HEK293 (cell line): ENCODE results near the gene ZNF329.
A peak's percentile ranks its signal among the peaks of the same experiment; 100 is the strongest.

Source experiments
- CTCF ChIA-PET: fragments of 350-600 bp; formaldehyde crosslinking; extraction: SDS; loops from one replicate; lab custom pipeline; 2021; ENCODE audit warnings: antibody characterized with exemption; lab: Yijun Ruan, JAX
- POLR2A ChIA-PET: fragments of 300-600 bp; formaldehyde crosslinking; extraction: SDS; loops from one replicate; lab custom pipeline; 2020; ENCODE audit warnings: antibody characterized with exemption, inconsistent platforms; lab: Yijun Ruan, JAX
- H3K27ac ChIP-seq: fragments of 200-500 bp; sonication (Bioruptor generic); 2 replicates; pipeline ENCODE4 v1.5.1; 2014; ENCODE audit warnings: low read depth, low read length, control low read depth, inconsistent platforms; ENCODE audit errors: extremely low read depth
- H3K36me3 ChIP-seq, 2 experiments: fragments of 200-500 bp in 1 of 2; sonication (Bioruptor generic) in 1 of 2; 1 replicate in 1 of 2; 2 replicates in 1 of 2; pipeline ENCODE4 v1.5.1; 2014 to 2017; ENCODE audit warnings: inconsistent platforms in 2 of 2, low read length in 2 of 2; ENCODE audit not compliant: control insufficient read depth in 2 of 2, insufficient read depth in 1 of 2
- H3K4me1 ChIP-seq: fragments of 200-500 bp; sonication (Bioruptor generic); 2 replicates; pipeline ENCODE4 v1.5.1; 2014; ENCODE audit warnings: mild to moderate bottlenecking, low read length, inconsistent platforms; ENCODE audit not compliant: control insufficient read depth, insufficient read depth
- H3K4me3 ChIP-seq: 2 replicates; pipeline ENCODE4 v1.5.1; 2011; ENCODE audit warnings: low read depth, mild to moderate bottlenecking, control low read depth, low read length, moderate library complexity
- H3K9me3 ChIP-seq: fragments of 200-500 bp; sonication (Bioruptor generic); 2 replicates; pipeline ENCODE4 v1.5.1; 2014; ENCODE audit warnings: low read depth, low read length, inconsistent platforms; ENCODE audit not compliant: control insufficient read depth, insufficient read depth
- FEZF1 ChIP-seq: fragments of 450-650 bp; formaldehyde crosslinking; IDR thresholded peaks from 2 replicates; pipeline ENCODE4 v1.5.1; 2016; ENCODE audit warnings: missing biosample characterization, missing genetic modification characterization
- GLI4 ChIP-seq: fragments of 450-650 bp; formaldehyde crosslinking; IDR thresholded peaks from 2 replicates; pipeline ENCODE4 v1.5.1; 2016; ENCODE audit warnings: missing biosample characterization, missing genetic modification characterization
- GLIS1 ChIP-seq: fragments of 450-650 bp; formaldehyde crosslinking; IDR thresholded peaks from 2 replicates; pipeline ENCODE4 v1.5.1; 2016; ENCODE audit warnings: missing biosample characterization, missing genetic modification characterization
- HOXC10 ChIP-seq: sonication (generic); formaldehyde crosslinking; IDR thresholded peaks from 2 replicates; pipeline ENCODE4 v1.8.1; 2023; ENCODE audit warnings: mild to moderate bottlenecking, missing genetic modification reagents
- HOXD13 ChIP-seq: sonication (generic); formaldehyde crosslinking; IDR thresholded peaks from 2 replicates; pipeline ENCODE4 v1.8.0; 2022; ENCODE audit warnings: missing genetic modification reagents, borderline replicate concordance
- IKZF3 ChIP-seq: fragments of 450-650 bp; IDR thresholded peaks from 2 replicates; pipeline ENCODE4 v1.5.0; 2018; ENCODE audit warnings: missing biosample characterization, mild to moderate bottlenecking, missing genetic modification characterization, moderate library complexity
- KLF1 ChIP-seq: fragments of 450-650 bp; formaldehyde crosslinking; IDR thresholded peaks from 2 replicates; pipeline ENCODE4 v1.5.1; 2016; ENCODE audit warnings: missing biosample characterization, missing genetic modification characterization
- KLF7 ChIP-seq: fragments of 450-650 bp; formaldehyde crosslinking; IDR thresholded peaks from 2 replicates; pipeline ENCODE4 v1.5.1; 2016; ENCODE audit warnings: missing biosample characterization, missing genetic modification characterization, borderline replicate concordance
- RBAK ChIP-seq: fragments of 450-650 bp; formaldehyde crosslinking; IDR thresholded peaks from 2 replicates; pipeline ENCODE4 v1.5.1; 2016; ENCODE audit warnings: missing biosample characterization, missing genetic modification characterization
- SALL2 ChIP-seq: fragments of 450-650 bp; formaldehyde crosslinking; IDR thresholded peaks from 2 replicates; pipeline ENCODE4 v1.5.0; 2017; ENCODE audit warnings: missing biosample characterization, mild to moderate bottlenecking, missing genetic modification characterization, borderline replicate concordance
- SP2 ChIP-seq: fragments of 450-650 bp; formaldehyde crosslinking; IDR thresholded peaks from 2 replicates; pipeline ENCODE4 v1.5.1; 2016; ENCODE audit warnings: missing biosample characterization, missing genetic modification characterization
- WT1 ChIP-seq: fragments of 450-650 bp; formaldehyde crosslinking; IDR thresholded peaks from 2 replicates; pipeline ENCODE4 v1.5.1; 2016; ENCODE audit warnings: missing biosample characterization, missing genetic modification characterization
- ZBTB1 ChIP-seq: fragments of 450-650 bp; formaldehyde crosslinking; IDR thresholded peaks from 2 replicates; pipeline ENCODE4 v1.5.1; 2016; ENCODE audit warnings: missing biosample characterization, missing genetic modification characterization
- ZBTB20 ChIP-seq: fragments of 450-650 bp; formaldehyde crosslinking; IDR thresholded peaks from 2 replicates; pipeline ENCODE4 v1.5.1; 2016; ENCODE audit warnings: missing biosample characterization, missing genetic modification characterization
- ZBTB48 ChIP-seq: fragments of 450-650 bp; formaldehyde crosslinking; IDR thresholded peaks from 2 replicates; pipeline ENCODE4 v1.5.1; 2016; ENCODE audit warnings: missing biosample characterization, missing genetic modification characterization
- ZNF10 ChIP-seq: fragments of 450-650 bp; formaldehyde crosslinking; IDR thresholded peaks from 2 replicates; pipeline ENCODE4 v1.5.1; 2017; ENCODE audit warnings: missing biosample characterization, missing genetic modification characterization
- ZNF133 ChIP-seq: fragments of 450-650 bp; formaldehyde crosslinking; IDR thresholded peaks from 2 replicates; pipeline ENCODE4 v1.5.1; 2016; ENCODE audit warnings: missing biosample characterization, missing genetic modification characterization
- ZNF138 ChIP-seq: fragments of 450-650 bp; formaldehyde crosslinking; IDR thresholded peaks from 2 replicates; pipeline ENCODE4 v1.5.1; 2016; ENCODE audit warnings: missing biosample characterization, missing genetic modification characterization, borderline replicate concordance
- ZNF24 ChIP-seq: fragments of 450-650 bp; formaldehyde crosslinking; IDR thresholded peaks from 2 replicates; pipeline ENCODE4 v1.5.1; 2016; ENCODE audit warnings: missing biosample characterization, missing genetic modification characterization
- ZNF324 ChIP-seq: fragments of 450-650 bp; formaldehyde crosslinking; IDR thresholded peaks from 2 replicates; pipeline ENCODE4 v1.5.1; 2016; ENCODE audit warnings: missing biosample characterization, missing genetic modification characterization
- ZNF416 ChIP-seq: fragments of 450-650 bp; formaldehyde crosslinking; IDR thresholded peaks from 2 replicates; pipeline ENCODE4 v1.5.1; 2016; ENCODE audit warnings: missing biosample characterization, missing genetic modification characterization
- ZNF48 ChIP-seq: fragments of 450-650 bp; formaldehyde crosslinking; IDR thresholded peaks from 2 replicates; pipeline ENCODE4 v1.5.1; 2016; ENCODE audit warnings: missing biosample characterization, missing genetic modification characterization
- ZNF596 ChIP-seq: fragments of 450-650 bp; IDR thresholded peaks from 2 replicates; pipeline ENCODE4 v1.5.0; 2018; ENCODE audit warnings: missing biosample characterization, mild to moderate bottlenecking, missing genetic modification characterization, moderate library complexity
- ZNF610 ChIP-seq: fragments of 450-650 bp; formaldehyde crosslinking; IDR thresholded peaks from 2 replicates; pipeline ENCODE4 v1.5.1; 2016; ENCODE audit warnings: missing biosample characterization, missing genetic modification characterization, borderline replicate concordance
- ZNF626 ChIP-seq: fragments of 450-650 bp; sonication (Bioruptor Pico); formaldehyde crosslinking; IDR thresholded peaks from 2 replicates; pipeline ENCODE4 v1.5.1; 2018; ENCODE audit warnings: missing biosample characterization, missing genetic modification characterization, inconsistent platforms
- ZNF670 ChIP-seq: fragments of 450-650 bp; formaldehyde crosslinking; IDR thresholded peaks from 2 replicates; pipeline ENCODE4 v1.5.1; 2016; ENCODE audit warnings: missing biosample characterization, missing genetic modification characterization, low read depth
- ZNF677 ChIP-seq: fragments of 450-650 bp; IDR thresholded peaks from 2 replicates; pipeline ENCODE4 v1.5.0; 2018; ENCODE audit warnings: missing biosample characterization, mild to moderate bottlenecking, missing genetic modification characterization, moderate library complexity
- ZNF843 ChIP-seq: fragments of 450-650 bp; formaldehyde crosslinking; IDR thresholded peaks from 2 replicates; pipeline ENCODE4 v1.5.1; 2016; ENCODE audit warnings: missing biosample characterization, missing genetic modification characterization
- TF ChIP-seq, protein P1 (sequence below): fragments of 450-650 bp; formaldehyde crosslinking; conservative IDR thresholded peaks from 2 replicates; pipeline ENCODE4 v1.5.1; 2016; ENCODE audit warnings: low read depth, missing biosample characterization, missing genetic modification characterization
- TF ChIP-seq, protein P2 (sequence below): fragments of 450-650 bp; formaldehyde crosslinking; IDR thresholded peaks from 2 replicates; pipeline ENCODE4 v1.5.1; 2016; ENCODE audit warnings: missing biosample characterization, missing genetic modification characterization
- TF ChIP-seq, protein P3 (sequence below): fragments of 450-650 bp; formaldehyde crosslinking; IDR thresholded peaks from 2 replicates; pipeline ENCODE4 v1.5.1; 2016; ENCODE audit warnings: missing biosample characterization, missing genetic modification characterization

The ZNF329 gene

DNA sequence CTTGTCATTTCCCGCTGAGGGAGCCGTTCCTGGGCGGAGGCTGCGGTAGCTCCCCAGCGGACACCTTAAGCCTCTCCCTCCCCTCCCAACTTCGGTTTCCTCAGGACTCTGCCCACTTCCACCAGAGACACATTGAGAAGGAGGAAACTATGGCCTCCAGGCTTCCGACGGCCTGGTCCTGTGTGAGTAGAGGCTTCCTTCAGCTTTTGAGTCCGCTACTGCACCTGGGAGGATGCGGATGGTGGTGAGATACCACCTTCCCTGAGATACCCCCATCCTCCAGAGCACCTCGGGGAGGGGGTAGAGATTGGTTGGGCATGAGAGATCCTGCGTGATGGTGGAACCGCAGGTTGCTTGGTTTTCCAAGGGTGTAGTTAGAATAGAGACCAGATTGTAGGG, 33.2 kb upstream of the ZNF329 start:
- CTCF ChIA-PET = interaction anchor here (0.5 to 1.5 kb wide), 3 partner anchors 13 to 774 kb away, joined by 3 to 5 read pairs (median 4); no protein-coding TSS in a partner anchor
- Histone ChIP-seq H3K36me3 (peaks cover 30 to 43% of the 10 kb centered on the region in 2 experiments), H3K9me3 (peaks cover 7% of the 10 kb centered on the region)

More for the DNA sequence above, 33.2 kb upstream of the ZNF329 start:
- no peaks in the 10 kb centered on the region for H3K4me1 ChIP-seq
- H3K27ac ChIP-seq = peak overlapping the region; percentile 85
- peak overlapping the region; percentile 95 for H3K4me3 ChIP-seq
- TF ChIP-seq ZBTB1 (tag by site-specific recombination) (no peak), ZNF626 (tag by site-specific recombination) (no peak), ZNF677 (tag by site-specific recombination) (no peak), SP2 (tag by site-specific recombination) (peak; percentile 71), ZNF670 (tag by site-specific recombination) (no peak), WT1 (tag by site-specific recombination) (no peak), GLIS1 (tag by site-specific recombination) (peak; percentile 49; the same call in 1 of the 2 replicates), GLI4 (tag by site-specific recombination) (no peak), KLF7 (peak; percentile 54; the same call in 1 of the 2 replicates), IKZF3 (tag by site-specific recombination) (no peak), ZBTB48 (tag by site-specific recombination) (no peak), ZNF24 (tag by site-specific recombination) (no peak), ZNF610 (no peak), ZNF133 (tag by site-specific recombination) (no peak), ZNF416 (tag by site-specific recombination) (no peak), SALL2 (tag by site-specific recombination) (no peak), FEZF1 (tag by site-specific recombination) (no peak), RBAK (tag by site-specific recombination) (no peak), ZNF10 (tag by site-specific recombination) (no peak), KLF1 (tag by site-specific recombination) (peak; percentile 93; the same call in 1 of the 2 replicates), ZNF324 (tag by site-specific recombination) (0 out of 2 replicates have a peak, but pooled peaks have one; percentile 49), ZBTB20 (tag by site-specific recombination) (no peak), ZNF138 (tag by site-specific recombination) (no peak), HOXC10 (CRISPR knock-in tag) (no peak), ZNF843 (tag by site-specific recombination) (no peak), ZNF48 (tag by site-specific recombination) (no peak), ZNF596 (tag by site-specific recombination) (no peak), HOXD13 (CRISPR knock-in tag) (no peak)
- TF ChIP-seq, protein P1, sequence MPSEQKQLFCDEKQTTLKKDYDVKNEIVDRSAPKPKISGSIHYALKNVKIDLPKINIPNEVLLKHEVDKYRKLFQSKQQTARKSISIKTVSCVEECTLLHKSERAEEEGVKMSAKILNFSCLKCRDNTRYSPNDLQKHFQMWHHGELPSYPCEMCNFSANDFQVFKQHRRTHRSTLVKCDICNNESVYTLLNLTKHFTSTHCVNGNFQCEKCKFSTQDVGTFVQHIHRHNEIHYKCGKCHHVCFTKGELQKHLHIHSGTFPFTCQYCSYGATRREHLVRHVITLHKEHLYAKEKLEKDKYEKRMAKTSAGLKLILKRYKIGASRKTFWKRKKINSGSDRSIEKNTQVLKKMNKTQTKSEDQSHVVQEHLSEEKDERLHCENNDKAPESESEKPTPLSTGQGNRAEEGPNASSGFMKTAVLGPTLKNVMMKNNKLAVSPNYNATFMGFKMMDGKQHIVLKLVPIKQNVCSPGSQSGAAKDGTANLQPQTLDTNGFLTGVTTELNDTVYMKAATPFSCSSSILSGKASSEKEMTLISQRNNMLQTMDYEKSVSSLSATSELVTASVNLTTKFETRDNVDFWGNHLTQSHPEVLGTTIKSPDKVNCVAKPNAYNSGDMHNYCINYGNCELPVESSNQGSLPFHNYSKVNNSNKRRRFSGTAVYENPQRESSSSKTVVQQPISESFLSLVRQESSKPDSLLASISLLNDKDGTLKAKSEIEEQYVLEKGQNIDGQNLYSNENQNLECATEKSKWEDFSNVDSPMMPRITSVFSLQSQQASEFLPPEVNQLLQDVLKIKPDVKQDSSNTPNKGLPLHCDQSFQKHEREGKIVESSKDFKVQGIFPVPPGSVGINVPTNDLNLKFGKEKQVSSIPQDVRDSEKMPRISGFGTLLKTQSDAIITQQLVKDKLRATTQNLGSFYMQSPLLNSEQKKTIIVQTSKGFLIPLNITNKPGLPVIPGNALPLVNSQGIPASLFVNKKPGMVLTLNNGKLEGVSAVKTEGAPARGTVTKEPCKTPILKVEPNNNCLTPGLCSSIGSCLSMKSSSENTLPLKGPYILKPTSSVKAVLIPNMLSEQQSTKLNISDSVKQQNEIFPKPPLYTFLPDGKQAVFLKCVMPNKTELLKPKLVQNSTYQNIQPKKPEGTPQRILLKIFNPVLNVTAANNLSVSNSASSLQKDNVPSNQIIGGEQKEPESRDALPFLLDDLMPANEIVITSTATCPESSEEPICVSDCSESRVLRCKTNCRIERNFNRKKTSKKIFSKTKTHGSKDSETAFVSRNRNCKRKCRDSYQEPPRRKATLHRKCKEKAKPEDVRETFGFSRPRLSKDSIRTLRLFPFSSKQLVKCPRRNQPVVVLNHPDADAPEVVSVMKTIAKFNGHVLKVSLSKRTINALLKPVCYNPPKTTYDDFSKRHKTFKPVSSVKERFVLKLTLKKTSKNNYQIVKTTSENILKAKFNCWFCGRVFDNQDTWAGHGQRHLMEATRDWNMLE (tag by site-specific recombination) = no peak
- TF ChIP-seq, protein P2, sequence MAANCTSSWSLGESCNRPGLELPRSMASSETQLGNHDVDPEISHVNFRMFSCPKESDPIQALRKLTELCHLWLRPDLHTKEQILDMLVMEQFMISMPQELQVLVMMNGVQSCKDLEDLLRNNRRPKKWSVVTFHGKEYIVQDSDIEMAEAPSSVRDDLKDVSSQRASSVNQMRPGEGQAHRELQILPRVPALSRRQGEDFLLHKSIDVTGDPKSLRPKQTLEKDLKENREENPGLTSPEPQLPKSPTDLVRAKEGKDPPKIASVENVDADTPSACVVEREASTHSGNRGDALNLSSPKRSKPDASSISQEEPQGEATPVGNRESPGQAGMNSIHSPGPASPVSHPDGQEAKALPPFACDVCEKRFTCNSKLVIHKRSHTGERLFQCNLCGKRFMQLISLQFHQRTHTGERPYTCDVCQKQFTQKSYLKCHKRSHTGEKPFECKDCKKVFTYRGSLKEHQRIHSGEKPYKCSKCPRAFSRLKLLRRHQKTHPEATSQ (tag by site-specific recombination) = no peak
- TF ChIP-seq, protein P3, sequence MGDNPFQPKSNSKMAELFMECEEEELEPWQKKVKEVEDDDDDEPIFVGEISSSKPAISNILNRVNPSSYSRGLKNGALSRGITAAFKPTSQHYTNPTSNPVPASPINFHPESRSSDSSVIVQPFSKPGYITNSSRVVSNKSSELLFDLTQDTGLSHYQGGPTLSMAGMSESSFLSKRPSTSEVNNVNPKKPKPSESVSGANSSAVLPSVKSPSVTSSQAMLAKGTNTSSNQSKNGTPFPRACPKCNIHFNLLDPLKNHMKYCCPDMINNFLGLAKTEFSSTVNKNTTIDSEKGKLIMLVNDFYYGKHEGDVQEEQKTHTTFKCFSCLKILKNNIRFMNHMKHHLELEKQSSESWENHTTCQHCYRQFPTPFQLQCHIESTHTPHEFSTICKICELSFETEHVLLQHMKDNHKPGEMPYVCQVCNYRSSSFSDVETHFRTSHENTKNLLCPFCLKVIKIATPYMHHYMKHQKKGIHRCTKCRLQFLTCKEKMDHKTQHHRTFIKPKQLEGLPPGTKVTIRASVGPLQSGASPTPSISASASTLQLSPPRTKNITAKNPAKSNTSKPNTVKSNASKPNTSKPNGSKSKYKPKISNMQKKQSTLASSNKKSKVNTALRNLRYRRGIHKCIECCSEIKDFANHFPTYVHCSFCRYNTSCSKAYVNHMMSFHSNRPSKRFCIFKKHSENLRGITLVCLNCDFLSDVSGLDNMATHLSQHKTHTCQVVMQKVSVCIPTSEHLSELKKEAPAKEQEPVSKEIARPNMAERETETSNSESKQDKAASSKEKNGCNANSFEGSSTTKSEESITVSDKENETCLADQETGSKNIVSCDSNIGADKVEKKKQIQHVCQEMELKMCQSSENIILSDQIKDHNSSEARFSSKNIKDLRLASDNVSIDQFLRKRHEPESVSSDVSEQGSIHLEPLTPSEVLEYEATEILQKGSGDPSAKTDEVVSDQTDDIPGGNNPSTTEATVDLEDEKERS (tag by site-specific recombination) = 0 out of 2 replicates have a peak, but pooled peaks have one; percentile 25
- POLR2A ChIA-PET = interaction anchor here (0.6 to 2.6 kb wide), 18 partner anchors 12 to 749 kb away, joined by 3 to 12 read pairs (median 4); partner anchors contain the start of genes TRIM28, ZBTB45, ZNF329 and ZNF544
